CD4-positive, alpha-beta T cell treated with Interleukin-2 at 100 ng/mL for 4 hours (primary cell): Measurements from ENCODE around the gene PPM1L.
A peak's percentile ranks its signal among the peaks of the same experiment; 100 is the strongest.

Experiments
- DNase-seq: peaks from one replicate; pipeline ENCODE4 v3.0.0-alpha.2; 2020; ENCODE audit warnings: low spot score

PPM1L gene

DNA sequence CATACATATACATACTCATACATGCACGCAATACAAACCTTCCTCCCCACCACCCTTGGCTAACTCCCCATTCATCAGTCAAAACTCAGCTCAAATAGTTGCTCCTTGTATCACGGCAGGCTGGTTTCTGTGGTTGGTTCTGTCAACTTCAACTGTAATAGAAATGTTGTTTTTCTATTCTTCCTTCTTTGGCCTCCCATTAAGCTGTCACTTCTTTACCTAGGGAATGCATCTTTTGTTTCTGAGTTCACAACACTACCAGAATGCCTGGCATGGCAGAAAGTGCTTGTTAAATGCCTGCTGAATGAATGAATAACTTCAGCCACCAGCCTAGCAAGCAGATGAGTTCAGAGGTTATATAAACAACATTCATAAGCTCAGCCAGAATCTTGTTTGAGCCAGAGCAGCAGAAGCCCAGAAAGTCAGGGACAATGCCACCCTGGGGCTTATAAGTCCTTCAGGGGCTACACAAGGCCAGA, 286.0 kb downstream of the PPM1L start:
- no peak for DNase-seq

DNA sequence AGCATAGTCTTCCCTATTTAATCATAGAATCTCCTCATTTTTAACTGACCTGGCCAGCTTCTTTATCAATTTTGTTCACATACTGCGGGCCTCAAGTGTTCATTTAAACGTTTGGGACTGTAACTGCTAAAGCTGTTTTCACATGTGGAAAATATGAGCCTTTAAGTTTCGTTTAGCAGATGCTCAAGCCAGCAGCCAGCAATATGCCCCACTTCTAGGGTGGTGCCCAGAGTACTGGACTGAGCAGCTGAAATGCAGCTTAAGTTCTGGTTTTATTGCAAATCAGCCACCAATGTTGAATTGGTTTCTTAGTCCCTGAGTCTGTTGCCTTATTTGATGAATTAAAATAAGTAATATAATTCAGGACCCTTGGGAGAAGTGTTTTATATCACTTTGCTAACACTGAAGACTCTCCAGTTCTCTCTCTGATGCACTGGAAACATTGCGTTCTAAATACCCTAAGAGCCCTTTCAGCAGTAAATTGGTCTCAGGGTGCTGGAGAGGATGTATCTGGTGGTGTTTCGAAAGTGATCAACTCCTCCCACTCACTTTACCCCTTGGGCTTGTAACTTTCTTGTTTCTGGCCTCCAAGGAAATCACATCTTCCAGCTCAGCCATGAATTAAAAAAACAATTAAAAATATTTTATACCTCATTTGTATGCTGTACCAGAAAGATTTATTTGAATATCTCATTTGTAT, 287.5 kb downstream of the PPM1L start:
- no peak for DNase-seq

DNA sequence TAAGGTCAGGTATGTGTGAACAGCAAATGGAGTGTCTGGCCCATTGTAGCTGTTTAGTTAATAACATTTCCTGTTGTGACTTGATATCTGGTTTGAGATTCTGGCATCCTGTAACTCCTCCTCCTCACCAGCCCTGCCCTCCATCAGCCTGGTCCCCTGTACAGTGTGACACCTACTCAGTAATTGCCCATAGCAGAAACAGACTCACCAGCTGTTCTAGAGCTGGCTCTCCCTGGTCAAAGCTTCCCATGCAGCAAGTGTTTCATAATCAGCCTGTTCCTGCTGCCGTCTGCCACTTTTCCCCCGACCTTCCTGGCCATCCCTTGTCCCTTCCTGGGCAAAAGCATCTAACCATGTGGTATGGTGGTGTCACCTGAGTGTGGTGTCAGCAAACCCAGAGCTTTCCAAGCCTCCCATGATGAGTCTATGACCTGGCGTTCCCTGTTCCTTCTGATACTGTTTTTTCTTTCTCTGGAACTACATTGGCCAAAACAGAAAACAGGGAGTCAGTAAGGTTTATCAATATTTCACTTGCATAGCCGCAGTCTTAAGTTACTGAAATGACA, 293.7 kb downstream of the PPM1L start:
- no peak for DNase-seq

DNA sequence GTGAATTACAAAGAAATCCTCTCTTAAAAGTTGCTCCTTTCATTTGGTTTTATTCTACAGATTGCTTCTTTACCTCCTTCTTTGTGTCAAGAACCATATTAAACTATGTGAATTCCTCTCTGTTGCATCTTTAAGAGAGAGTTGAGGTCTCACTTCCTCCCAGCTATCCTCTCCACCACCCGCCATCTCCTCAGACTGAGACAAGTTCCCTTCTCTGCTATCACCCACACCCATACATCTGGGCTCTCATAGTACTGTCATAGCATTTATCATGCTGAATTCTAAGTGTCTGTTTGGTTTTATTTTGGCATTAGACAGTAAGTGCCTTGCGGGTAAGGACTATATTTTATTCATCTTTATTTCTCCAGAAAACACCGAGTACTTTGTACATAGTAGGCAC, 294.9 kb downstream of the PPM1L start:
- no peak for DNase-seq

DNA sequence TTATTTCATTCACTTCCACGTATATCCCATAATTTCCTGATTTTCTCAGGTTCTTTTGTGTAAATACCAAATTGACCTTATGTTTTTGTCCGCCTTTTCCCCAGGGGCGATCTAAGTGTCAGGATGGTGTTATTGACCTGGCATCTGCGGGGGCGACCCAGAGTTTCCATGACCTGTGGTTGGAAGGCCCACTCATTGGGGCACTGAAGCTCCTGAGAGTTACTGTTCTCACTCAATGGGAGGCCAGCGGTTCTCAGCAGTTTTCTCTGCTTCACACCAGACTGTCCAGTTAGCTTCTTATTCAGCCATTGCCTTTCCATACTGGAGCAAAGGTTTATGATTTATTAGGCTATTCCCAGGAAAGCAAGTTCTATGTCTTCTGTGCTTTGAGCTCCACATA, 295.8 kb downstream of the PPM1L start:
- DNase-seq = no peak

DNA sequence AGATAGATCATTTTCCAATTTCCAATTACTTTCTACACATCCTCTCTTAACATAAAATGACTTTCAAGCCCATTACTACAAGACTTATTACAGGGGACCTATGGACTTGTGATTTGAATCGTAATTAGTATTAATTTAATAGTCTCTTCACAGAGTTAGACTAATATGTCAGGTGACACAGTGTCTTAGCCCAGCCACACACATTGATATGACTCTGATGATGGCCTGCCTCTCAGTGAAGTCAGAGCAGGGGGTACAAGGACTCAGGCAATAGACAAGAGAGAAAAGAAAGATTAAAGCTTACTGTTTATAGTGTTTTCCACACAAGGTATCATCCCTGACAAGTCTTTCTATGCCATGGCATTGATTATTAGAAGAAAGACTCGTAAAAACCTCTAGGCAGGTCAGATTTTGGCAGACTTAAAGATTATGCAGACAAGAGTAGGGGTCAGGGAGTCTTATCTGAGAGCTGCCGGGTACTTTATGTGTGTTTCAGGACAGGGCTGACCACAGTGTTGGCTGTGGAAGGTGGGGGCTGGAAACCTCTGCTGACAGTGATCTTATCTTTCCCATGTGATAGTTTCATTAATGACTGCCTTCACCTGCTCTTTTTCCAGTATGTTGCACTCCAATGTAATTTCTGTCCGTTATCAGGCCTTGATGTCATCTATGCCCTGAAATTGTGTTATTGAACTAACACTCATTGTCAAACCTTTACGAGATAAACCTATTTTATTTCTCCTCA, 299.0 kb downstream of the PPM1L start:
- no peak for DNase-seq

DNA sequence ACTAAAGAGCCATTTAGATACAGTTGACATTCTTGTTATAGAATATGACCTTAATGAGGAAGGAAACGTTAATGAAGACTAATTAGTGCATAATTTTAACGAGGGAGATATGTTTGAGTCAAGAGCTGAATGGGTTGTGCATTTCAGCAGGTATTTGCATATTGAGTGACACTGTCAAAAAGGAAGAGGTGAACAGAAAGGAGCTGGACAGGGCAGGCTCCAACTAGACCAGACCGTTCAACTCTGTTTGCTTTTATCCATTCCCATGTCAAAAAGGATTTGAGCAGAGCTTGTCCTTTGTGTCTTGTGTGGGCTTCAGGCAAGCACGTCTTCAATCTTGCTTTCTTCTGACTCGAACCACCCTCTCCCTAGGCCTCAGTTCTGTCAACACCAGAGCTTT, 308.4 kb downstream of the PPM1L start:
- DNase-seq = no peak

DNA sequence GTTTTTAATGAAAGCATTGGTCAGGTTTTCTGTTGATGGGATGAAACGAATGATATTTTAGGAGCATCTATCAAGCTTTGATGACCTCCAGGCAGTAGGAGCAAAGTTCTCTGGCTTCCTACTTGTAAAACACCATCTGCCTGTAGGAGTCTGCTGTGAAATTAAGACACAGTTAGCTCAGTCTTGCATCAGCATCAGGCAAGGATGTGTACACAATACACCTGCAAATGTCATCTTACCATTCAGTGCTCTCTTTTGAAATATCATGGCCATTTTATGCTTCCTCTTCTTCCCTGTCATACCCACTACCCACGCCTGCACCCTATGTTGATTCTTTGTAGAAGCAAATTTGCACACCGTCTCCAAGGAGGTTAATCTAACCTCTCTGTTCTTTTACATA, 310.9 kb downstream of the PPM1L start:
- no peak for DNase-seq

DNA sequence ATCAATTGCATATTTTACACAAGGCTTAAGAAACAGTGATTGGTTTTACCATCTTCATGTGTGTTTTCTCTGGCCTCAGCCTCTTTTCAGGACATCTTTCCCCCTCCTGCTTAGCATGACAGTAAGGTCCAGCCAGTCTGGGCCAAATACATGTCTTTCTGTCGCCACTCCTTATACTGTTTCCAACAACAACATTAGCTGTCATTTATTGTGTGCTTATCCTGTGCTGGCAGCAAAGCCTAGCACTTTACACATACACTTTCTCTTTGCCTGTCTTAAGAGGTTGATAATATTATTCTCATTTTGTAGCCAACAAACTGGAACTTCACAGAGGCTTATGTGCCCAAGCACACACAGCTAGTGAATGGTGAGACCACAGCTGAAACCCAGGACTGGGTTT, 311.3 kb downstream of the PPM1L start:
- DNase-seq = no peak

DNA sequence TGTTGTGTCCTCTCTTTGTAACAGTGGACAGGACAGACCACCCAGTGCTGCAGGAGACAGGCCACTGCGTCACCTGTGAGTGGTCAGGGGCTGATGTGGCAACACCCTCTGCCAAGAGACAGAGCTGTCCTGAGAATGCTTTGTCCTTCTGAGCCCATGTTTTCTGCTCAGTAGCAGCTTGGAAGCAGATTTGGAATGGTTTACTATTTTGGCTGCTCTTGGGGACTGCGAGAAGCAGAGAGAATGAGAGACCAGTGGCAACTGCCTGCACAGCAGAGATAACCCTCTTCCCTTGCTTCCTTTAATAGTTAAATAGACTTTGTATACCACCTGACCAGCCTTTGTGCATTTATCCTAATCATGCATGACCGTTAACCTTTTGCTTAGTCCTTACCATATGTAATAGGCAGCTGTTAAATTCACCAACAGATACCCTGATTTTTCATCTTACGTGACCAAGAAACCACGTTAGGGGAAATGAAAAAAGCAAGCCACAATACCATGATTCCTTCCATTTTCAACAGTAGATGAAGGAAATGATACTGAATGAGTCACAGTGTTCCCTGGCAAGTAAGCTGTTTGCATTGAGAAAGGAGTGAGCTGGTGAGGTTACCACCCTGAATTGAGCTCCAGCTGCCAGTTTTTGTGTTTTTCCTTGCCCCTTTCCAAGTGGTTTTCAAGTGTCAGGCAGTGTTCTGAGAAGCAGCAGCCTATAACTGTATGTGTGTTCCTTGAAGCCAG, 313.6 kb downstream of the PPM1L start:
- DNase-seq = no peak

DNA sequence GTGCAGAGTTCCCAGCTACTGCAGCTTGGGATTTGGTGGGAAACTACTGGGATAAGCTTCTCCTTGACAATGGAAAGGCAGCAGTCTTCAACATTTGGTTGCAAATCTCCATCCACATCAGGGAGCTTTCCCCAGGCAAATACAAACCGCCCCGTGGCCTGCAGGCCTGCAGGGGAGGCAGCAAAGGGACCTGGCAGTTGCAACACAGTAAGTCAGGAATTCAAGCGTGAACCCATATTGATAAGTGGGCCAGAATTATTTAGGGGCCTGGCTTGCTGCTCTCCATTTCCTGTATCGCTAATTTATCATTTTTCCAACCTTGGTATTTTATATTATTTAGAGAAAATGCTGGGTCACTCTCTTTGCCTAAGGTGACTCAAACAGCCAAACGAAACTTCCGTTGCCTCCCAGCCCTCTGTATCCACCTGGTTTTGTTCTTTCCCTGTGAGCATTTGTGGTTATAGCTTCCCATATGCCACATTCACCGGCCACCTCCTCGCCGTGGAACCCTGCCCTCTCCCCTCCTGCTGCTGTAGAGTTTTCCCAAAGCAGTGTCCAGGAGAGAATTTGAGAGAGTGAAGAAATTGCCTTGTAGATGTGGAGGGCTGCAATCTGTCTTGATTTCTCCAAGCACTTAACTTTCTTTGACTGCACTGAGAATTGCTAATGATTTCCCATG, 314.4 kb downstream of the PPM1L start:
- no peak for DNase-seq

DNA sequence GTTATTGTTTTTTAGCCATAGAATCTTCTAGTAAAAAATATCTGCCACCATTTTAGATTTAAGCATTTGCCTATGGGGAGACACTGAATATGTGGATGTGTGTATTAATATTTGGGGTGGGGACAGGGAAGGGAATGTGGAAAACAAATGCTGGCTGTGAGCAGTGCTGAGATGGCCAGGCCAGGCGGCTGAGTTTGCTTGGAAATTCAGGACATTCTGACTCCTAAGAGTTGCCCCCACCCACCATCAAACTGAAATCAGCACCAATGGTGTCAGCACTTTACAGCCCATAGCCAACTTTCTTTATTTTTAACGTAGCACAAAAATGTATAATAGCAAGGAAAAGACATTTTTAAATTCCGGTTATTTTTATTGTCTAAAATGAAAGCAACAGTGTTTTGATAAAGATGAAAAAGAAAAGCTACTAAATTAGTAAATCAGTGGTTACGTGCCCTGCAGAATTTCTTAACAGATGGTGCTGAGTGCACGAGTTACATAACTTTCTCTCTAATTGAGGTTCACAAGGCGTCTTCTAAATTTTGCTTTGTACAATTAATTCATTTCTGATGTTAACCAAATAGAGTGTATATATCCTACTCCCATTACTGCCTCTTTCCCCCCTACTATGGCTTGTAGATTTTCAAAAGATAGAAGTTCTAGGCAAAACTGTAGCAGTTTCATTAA, 315.1 kb downstream of the PPM1L start:
- no peak for DNase-seq

DNA sequence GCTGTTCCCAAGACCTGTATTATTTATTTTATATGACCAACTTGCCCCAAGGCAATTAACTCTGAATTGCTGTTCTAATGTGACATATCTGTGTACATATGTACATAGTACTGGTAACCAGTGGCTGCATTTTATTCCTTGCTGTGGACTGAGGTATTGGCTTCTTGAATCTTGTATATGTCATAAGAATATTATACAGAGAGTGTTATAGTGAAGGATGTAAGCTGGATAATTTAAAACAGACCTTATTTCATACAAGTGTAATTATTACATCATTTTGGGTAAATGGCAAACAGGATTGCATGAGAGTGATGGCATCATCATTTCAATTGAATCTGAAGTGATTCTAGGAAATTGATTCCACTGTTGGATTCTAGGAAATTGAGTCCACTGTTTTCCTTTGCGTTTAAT, 316.2 kb downstream of the PPM1L start:
- no peak for DNase-seq

DNA sequence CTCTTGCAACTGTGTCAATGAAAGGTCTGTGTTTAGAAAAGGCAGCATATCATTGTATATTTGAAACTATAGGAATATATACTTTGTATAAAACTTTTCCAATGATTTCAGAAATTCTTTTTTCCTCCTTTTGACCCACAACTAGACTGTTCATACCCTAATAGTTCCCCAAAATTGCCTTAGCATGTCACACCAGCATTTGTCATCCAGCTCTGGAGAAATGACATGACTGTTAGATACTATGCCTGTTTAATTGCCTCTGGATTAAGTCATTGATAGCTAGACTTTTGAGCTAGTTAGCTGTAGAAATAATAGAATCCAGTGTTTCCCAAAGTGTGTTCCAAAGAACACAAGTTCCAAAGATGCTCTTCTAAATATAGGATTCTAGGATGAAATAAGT, 316.7 kb downstream of the PPM1L start:
- DNase-seq = no peak

DNA sequence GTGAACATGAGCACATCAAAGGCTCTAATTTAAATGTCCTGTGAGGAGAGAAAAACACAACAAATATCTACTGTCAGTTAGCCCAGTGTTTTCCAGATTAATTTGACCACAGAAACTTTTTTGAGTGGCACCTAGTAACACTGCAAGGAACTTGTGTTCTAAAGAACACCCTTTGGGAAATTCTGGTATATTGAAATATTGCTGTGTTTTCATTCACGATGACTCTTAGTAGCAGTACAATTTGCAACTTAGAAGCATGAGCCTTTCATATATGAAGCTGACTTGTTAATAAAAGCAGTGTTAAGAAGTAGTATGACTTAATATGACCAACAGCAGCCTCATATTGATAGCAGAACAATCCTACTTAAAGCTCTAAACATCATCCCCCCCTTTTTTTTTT, 317.1 kb downstream of the PPM1L start:
- no peak for DNase-seq

DNA sequence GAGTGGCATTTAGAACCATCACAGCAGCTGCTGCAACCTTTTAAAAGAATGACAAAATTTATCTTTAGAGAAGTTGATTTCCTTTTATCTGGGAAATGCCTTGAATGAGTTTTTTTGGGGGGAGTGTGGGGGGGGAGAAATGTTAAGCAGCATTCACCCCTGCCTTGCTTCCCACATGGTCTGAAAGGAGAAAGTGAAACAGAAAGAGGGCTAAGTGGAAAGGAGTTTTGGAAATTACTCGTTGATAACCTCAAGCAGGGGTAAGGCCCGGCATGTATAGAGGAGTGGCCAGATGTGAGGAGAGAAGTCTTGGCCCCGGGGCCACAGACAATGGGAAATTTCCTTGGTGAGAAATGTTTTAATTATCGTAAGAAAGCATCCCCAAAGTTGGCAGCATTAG, 325.6 kb downstream of the PPM1L start:
- DNase-seq = no peak

DNA sequence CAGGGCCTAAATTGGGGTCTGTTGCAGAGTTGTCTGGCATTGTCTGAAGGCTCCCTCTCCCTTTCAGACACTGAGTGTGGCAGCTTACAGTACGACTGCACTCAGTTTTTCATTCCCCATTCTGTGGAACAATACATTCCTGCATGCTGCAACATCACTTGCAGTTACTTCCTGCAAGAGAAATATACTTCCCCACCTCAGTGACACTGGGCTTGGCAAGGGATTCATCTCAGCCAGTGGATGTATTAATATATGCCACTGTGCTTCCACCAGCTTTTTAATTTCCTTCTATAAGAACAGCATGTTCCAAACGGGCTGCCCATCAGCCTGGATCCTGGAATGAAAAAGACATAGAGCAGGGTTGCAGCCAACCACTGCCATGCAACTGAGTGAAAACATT, 326.0 kb downstream of the PPM1L start:
- DNase-seq = no peak

DNA sequence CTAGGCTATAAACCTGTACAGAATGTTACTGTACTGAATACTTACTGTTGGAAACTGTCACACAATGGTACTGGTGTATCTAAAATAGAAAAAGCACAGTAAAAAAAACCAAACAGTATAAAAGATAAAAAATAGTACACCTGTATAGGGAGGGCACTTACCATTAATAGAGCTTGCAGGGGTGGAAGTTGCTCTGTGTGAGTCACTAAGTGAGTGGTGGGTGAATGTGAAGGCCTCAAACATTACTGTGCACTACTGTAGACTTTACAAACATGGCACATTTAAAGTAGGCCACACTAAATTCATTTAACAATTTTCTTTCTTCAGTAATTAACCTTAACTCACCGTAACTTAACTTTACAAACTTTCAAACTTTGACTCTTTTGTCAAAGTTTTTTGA, 327.1 kb downstream of the PPM1L start:
- DNase-seq = no peak

DNA sequence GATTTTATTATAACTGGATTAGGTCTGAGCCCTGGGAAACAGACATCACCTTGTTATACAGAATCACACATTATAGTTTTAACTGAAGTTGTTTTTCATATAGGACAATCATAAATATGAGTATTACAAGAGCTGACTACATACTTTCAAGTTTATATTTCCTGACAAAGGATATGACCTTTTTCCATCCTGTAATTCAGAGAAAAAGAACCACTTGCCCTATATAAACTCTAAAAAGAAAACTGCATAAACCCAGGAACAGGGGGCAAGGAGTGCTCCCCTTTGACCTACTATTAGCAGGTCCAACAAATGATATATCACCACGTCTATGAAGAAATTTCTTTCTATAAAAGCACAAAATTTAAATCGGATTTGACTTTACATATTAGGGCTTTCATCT, 328.2 kb downstream of the PPM1L start:
- no peak for DNase-seq

DNA sequence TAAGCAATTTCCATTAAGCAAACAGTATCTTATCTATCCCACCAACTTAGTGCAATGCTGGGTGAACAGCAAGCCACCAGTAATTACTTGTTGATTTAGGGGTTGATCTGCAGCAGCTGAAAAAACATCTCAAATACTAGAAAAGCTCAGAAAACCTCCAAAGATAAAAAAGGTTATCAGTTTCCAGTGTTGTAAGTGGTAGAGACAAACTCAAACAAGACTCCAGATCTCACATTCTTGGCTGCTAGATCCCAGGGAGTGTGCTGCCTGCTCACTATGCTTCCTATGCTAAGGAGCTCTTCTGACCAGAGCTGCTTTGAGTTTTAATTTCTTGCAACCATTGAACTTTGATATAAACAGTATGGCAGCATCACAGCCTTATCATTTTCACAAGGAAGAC, 337.9 kb downstream of the PPM1L start:
- DNase-seq = no peak

DNA sequence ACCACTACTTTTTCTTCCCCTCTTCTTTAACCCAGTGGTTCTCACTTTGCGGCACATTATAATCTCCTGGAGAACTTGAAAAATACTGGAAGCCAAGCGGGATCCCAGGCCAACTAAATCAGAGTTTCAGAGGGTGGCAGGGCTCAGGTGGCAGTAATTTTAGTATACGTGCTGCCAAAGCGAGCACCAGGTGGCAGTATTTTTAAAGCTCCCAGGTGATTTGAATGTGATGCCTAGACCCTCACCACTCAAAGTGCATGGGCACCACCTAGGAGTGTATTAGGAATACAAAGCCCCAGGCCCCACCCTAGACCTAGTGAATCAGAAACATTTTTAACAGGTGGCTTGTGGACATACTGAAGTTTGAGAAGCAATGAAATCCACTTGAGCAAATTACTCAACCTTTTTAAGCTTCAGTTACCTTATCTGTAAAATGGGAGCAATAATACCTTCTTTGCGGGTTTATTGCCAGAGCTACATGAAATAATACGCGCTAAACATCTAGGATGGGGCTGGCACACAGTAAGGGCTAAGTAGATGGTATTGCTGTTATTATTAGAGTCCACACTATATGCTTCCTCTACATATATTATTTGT, 340.8 kb downstream of the PPM1L start:
- peak; percentile 15 for DNase-seq
